ENCODE measurements around the gene CORIN. TPM values are rescaled to one million over a fixed set of nuclear protein-coding genes. Genes with fewer than 3 reads are reported as not detected.

CORIN gene
- total RNA-seq, 6 donors from 2014 or later = 0.55 to 9.4 (median 2.4) TPM

- no peak overlapping the region for H3K27ac ChIP-seq
- WGBS, 2 donors = 65 to 66% methylated on average over 5 of the region's 5 CpGs
- no peaks in the 10 kb centered on the region for H3K4me1 ChIP-seq
- DNase-seq (no peak), ATAC-seq (ENCODE audit: low FRiP score in 2 of 2) (no peak)
- peaks cover 0 to 4% (median 1%) of the 10 kb centered on the region in 4 donors for H3K9me3 ChIP-seq
- TF ChIP-seq EP300 (IDR thresholded peaks at IDR 0.05) (no peak), POLR2A (IDR thresholded peaks at IDR 0.05) (no peak), POLR2AphosphoS5 (IDR thresholded peaks at IDR 0.05) (no peak), CTCF (IDR thresholded peaks at IDR 0.05) (no peak)
- H3K27me3 ChIP-seq = no peaks in the 10 kb centered on the region
- no peak overlapping the region for H3K4me3 ChIP-seq
- H3K36me3 ChIP-seq = no peaks in the 10 kb centered on the region
Observed at GRCh38 chr4:47752214-47752613, 85.7 kb downstream of the CORIN start.

GRCh38 chr4:47750788-47751187, 87.1 kb downstream of the CORIN start:
- no peak overlapping the region for H3K27ac ChIP-seq
- DNase-seq = no peak
- no peak overlapping the region for H3K4me3 ChIP-seq
- 90 to 96% methylated on average over 2 of the region's 2 CpGs for WGBS, 2 donors
- H3K27me3 ChIP-seq = no peaks in the 10 kb centered on the region
- TF ChIP-seq EP300 (IDR thresholded peaks at IDR 0.05) (no peak), CTCF (IDR thresholded peaks at IDR 0.05) (no peak)
- ATAC-seq (ENCODE audit: low FRiP score in 2 of 2) = no peak
- no peaks in the 10 kb centered on the region for H3K36me3 ChIP-seq
- no peaks in the 10 kb centered on the region for H3K4me1 ChIP-seq
- peaks cover 0 to 4% (median 1%) of the 10 kb centered on the region in 4 donors for H3K9me3 ChIP-seq

GRCh38 chr4:47749858-47750257, 88.0 kb downstream of the CORIN start:
- ATAC-seq (ENCODE audit: low FRiP score in 2 of 2) = no peak
- Histone ChIP-seq H3K36me3 (no peaks in the 10 kb centered on the region), H3K4me3 (no peak overlapping the region), H3K9me3 (peaks cover 0 to 4% (median 1%) of the 10 kb centered on the region in 4 donors), H3K4me1 (no peaks in the 10 kb centered on the region), H3K27ac (no peak overlapping the region), H3K27me3 (no peaks in the 10 kb centered on the region)
- DNase-seq = no peak
- TF ChIP-seq POLR2A (IDR thresholded peaks at IDR 0.05) (no peak), EP300 (IDR thresholded peaks at IDR 0.05) (no peak)
- WGBS, 2 donors = 78 to 80% methylated on average over 4 of the region's 4 CpGs

- ATAC-seq (ENCODE audit: low FRiP score in 2 of 2) (no peak), DNase-seq (no peak)
- Histone ChIP-seq H3K27me3 (no peaks in the 10 kb centered on the region), H3K4me3 (no peak overlapping the region), H3K27ac (no peak overlapping the region), H3K36me3 (no peaks in the 10 kb centered on the region), H3K9me3 (peaks cover 0 to 4% (median 1%) of the 10 kb centered on the region in 4 donors), H3K4me1 (no peaks in the 10 kb centered on the region)
- WGBS, 2 donors = 86 to 100% methylated on average over 1 of the region's 1 CpG
- TF ChIP-seq CTCF (IDR thresholded peaks at IDR 0.05) (no peak), POLR2AphosphoS5 (IDR thresholded peaks at IDR 0.05) (no peak), POLR2A (IDR thresholded peaks at IDR 0.05) (no peak), EP300 (IDR thresholded peaks at IDR 0.05) (no peak)
Observed at GRCh38 chr4:47749060-47749459, 88.8 kb downstream of the CORIN start.

GRCh38 chr4:47747846-47748494, 89.9 kb downstream of the CORIN start:
- H3K27me3 ChIP-seq = no peaks in the 10 kb centered on the region
- no peaks in the 10 kb centered on the region for H3K36me3 ChIP-seq
- no peaks in the 10 kb centered on the region for H3K4me1 ChIP-seq
- H3K4me3 ChIP-seq = no peak overlapping the region
- ATAC-seq (ENCODE audit: low FRiP score in 2 of 2) = no peak
- H3K9me3 ChIP-seq = peaks cover 0 to 5% (median 0%) of the 10 kb centered on the region in 4 donors
- H3K27ac ChIP-seq = no peak overlapping the region
- DNase-seq = no peak
- TF ChIP-seq POLR2A (IDR thresholded peaks at IDR 0.05) (no peak), CTCF (IDR thresholded peaks at IDR 0.05) (no peak), POLR2AphosphoS5 (IDR thresholded peaks at IDR 0.05) (no peak), EP300 (IDR thresholded peaks at IDR 0.05) (no peak)
- 90 to 100% methylated on average over 1 of the region's 1 CpG for WGBS, 2 donors

Measured in upper lobe of left lung (tissue), 6 donors.